Measurements from ENCODE around the gene PTAFR.
A peak's percentile ranks its signal among the peaks of the same experiment; 100 is the strongest.
"Not testable (repeated sequence)": the region's sequence is repeated elsewhere in the genome, so short reads cannot be mapped to it uniquely, and the experiment has no call there.

Gene PTAFR

GRCh38 chr1:28144203-28145135 lies 32.0 kb downstream of the PTAFR start:
- DNase-seq (ENCODE audit: low read depth, low spot score), result peak; percentile 26

- DNase-seq (ENCODE audit: low read depth, low spot score), result no peak
Observed at GRCh38 chr1:28143496-28144202, 32.8 kb downstream of the PTAFR start.

- no peak for DNase-seq (ENCODE audit: low read depth, low spot score)
Observed at GRCh38 chr1:28141685-28142084, 34.8 kb downstream of the PTAFR start.

GRCh38 chr1:28139866-28140265 lies 36.6 kb downstream of the PTAFR start:
- DNase-seq (ENCODE audit: low read depth, low spot score), result not testable (repeated sequence)

GRCh38 chr1:28139025-28139712 lies 37.3 kb downstream of the PTAFR start:
- DNase-seq (ENCODE audit: low read depth, low spot score), result peak; percentile 10

GRCh38 chr1:28136922-28137613 lies 39.4 kb downstream of the PTAFR start:
- no peak for DNase-seq (ENCODE audit: low read depth, low spot score)

- DNase-seq (ENCODE audit: low read depth, low spot score), result no peak
Observed at GRCh38 chr1:28136169-28136921, 40.1 kb downstream of the PTAFR start.

- DNase-seq (ENCODE audit: low read depth, low spot score), result peak; percentile 67
Observed at GRCh38 chr1:28135371-28136168, 40.9 kb downstream of the PTAFR start.

GRCh38 chr1:28134651-28135207 lies 41.8 kb downstream of the PTAFR start:
- no peak for DNase-seq (ENCODE audit: low read depth, low spot score)

- no peak for DNase-seq (ENCODE audit: low read depth, low spot score)
Observed at GRCh38 chr1:28132171-28133167, 44.0 kb downstream of the PTAFR start.

GRCh38 chr1:28130901-28131300 lies 45.6 kb downstream of the PTAFR start:
- no peak for DNase-seq (ENCODE audit: low read depth, low spot score)

GRCh38 chr1:28129150-28129549 lies 47.3 kb downstream of the PTAFR start:
- DNase-seq (ENCODE audit: low read depth, low spot score), result peak; percentile 85

GRCh38 chr1:28127617-28128257 lies 48.8 kb downstream of the PTAFR start:
- DNase-seq (ENCODE audit: low read depth, low spot score), result no peak

GRCh38 chr1:28126783-28127490 lies 49.6 kb downstream of the PTAFR start:
- DNase-seq (ENCODE audit: low read depth, low spot score), result no peak

- DNase-seq (ENCODE audit: low read depth, low spot score), result no peak
Observed at GRCh38 chr1:28126212-28126611, 50.3 kb downstream of the PTAFR start.

GRCh38 chr1:28123461-28123961 lies 53.0 kb downstream of the PTAFR start:
- DNase-seq (ENCODE audit: low read depth, low spot score), result peak; percentile 81

- DNase-seq (ENCODE audit: low read depth, low spot score), result peak; percentile 84
Observed at GRCh38 chr1:28122183-28122582, 54.3 kb downstream of the PTAFR start.
